HG03571 (cell line): ENCODE results near the gene CENPH.
"Not testable (repeated sequence)": the region's sequence is repeated elsewhere in the genome, so short reads cannot be mapped to it uniquely, and the experiment has no call there.

Experiments
- ATAC-seq: cut with Tn5 transposase; IDR thresholded peaks from one replicate; pipeline ENCODE4 v1.9.1; 2021; ENCODE audit not compliant: unreplicated experiment

CENPH gene

GRCh38 chr5:69206528-69207190 is 17.3 kb downstream of the CENPH start:
- ATAC-seq, result no peak

GRCh38 chr5:69209602-69210001 is 20.2 kb downstream of the CENPH start:
- no peak for ATAC-seq

GRCh38 chr5:69211200-69211599 is 21.8 kb downstream of the CENPH start:
- ATAC-seq, result no peak

GRCh38 chr5:69212022-69212421 is 22.6 kb downstream of the CENPH start:
- ATAC-seq, result no peak

DNA sequence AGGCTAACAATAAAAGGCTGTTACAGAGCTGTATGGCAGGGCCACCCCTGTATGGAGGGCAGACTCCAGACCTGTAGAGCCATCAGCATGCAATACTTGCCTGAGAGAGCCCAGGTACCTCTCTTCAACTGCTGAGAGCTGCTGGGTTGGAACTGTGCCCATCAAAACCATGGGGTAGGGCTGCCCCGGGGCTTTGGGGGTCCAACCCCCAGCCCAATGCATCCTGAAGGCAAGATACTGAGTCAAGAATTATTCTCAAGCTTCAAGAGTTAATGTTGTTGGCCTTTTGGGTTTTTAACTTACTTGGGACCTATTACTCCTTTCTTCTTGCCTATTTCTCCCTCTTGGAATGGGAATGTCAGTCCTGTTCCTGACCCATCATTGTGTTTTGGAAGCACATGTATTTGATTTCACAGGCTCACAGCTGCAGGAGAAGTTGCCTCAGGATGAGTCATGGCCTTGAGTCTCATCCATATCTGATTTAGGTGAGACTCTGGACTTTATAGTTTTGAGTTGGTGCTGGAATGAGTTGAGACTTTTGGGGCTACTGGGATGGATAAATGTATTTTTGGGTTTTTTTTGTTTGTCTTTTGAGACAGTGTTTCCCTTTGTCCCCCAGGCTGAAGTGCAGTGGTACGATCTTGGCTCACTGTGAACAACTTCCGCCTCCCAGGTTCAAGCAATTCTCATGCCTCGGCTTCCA is 24.3 kb downstream of the CENPH start:
- no peak for ATAC-seq

- ATAC-seq, result no peak
Measured at GRCh38 chr5:69217151-69217511, 27.7 kb downstream of the CENPH start.

DNA sequence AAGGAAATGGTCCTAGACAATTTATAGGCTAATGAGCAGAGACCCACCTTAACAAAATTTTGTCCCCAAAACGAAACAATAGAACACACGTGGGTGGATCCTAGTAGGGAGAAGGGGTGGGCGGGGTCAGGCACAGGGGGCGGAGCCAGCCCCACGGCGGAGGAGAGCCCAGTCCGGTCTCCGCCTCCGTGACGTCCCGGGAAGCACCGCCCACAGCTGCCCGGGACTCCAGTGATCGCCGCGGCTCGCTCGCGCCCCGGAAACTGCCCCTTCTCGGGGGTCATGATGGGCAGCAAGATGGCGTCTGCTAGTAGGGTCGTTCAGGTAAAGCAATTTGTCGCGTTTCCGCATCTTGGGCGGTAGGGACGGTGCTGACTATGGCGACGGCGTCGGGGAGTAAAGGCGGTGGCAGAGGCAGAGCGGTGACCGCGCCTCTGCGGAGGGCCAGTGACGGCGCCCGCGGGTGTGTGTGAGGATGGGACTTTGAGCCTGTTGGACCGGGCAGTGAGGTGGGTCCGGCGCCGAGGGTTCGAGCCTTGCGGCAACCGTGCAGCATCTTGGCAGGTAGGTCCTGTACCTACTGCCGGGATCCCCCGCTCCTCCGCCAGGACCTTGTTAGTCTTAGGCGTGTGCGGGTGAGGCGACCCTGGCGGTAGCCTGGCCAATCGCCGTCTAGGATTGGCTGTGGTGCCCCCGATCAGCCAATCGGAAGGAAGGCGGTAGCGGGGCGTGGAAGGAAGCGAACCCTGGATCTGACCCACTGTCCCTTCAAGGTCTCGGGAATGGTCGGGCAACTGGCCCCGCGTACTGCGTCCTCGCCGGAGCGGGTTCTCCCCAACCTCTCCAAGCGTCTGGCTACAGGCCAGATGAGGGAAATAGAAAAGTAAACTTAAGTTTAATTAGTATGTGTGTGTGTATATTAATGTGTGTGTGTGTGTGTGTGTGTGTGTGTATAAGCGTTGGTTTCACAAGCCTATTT is 28.5 kb downstream of the CENPH start:
- ATAC-seq, result peak; percentile 88

GRCh38 chr5:69219939-69220338 is 30.6 kb downstream of the CENPH start:
- ATAC-seq, result no peak

DNA sequence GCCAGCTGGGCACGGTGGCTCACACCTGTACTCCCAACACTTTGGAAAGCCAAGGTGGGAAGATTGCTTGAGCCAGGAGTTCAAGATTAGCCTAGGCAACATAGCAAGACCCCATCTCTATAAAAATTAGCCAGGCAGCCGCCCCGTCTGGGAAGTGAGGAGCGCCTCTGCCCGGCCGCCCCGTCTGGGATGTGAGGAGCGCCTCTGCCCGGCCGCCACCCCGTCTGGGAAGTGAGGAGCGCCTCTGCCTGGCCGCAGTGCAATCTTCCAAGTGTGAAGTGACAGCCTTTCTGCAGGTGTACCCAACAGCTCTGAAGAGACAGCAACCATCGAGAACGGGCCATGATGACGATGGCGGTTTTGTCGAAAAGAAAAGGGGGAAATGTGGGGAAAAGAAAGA is 31.0 kb downstream of the CENPH start:
- not testable (repeated sequence) for ATAC-seq

DNA sequence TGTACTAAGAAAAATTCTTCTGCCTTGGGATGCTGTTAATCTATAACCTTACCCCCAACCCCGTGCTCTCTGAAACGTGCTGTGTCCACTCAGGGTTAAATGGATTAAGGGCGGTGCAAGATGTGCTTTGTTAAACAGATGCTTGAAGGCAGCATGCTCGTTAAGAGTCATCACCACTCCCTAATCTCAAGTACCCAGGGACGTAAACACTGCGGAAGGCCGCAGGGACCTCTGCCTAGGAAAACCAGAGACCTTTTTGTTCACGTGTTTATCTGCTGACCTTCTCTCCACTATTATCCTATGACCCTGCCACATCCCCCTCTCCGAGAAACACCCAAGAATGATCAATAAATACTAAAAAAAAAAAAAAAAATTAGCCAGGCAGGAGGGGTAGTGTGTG is 31.4 kb downstream of the CENPH start:
- not testable (repeated sequence) for ATAC-seq

DNA sequence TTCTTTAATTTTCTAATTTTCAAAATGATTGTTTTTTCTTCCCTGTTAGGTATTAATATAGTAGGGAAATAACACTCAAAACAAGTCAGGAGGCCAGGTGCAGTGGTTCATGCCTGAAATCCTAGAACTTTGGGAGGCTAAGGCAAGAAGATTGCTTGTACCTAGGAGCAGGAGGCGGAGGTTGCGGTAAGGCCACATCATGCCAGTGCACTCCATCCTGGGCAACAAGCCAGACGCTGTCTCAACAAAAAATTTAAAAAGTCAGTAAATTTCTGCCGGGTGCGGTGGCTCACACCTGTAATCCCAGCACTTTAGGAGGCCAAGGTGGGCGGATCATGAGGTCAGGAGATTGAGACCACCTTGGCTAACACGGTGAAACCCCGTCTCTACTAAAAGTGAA is 35.1 kb downstream of the CENPH start:
- ATAC-seq, result no peak

DNA sequence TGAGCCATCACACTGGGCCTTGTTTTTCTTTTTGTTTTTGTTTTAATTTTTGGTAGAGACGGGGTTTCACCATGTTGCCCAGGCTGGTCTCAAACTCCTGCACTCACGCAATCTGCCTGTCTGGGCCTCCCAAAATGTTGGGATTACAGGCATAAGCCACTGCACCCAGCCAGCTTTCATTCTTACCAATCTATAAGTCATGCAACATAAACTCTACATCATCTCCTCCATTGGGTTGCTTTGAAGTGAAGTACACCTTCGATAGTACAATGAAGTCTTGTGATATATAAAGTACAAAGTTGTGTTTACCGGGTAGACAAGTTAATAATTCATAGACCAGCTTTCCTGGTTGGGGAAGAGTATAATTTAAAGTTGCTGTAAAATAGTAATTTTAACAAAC is 36.5 kb downstream of the CENPH start:
- no peak for ATAC-seq

DNA sequence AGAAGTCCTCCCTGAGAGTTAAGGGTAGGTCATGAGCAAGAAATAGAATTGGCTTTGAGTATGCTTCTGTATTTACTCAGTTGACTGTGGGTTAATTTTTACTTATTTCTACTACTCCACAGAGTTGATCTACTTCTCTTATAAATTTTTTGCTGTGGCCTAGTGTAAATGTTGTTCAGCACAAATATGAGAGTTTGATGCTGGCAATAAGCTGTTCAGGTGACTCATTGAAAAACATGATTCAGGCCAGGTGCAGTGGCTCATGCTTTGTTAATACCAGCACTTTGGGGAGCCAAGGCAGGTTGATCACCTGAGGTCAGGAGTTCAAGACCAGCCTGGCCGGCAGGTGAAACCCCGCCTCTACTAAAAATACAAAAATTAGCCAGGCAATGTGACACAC is 40.8 kb downstream of the CENPH start:
- no peak for ATAC-seq

DNA sequence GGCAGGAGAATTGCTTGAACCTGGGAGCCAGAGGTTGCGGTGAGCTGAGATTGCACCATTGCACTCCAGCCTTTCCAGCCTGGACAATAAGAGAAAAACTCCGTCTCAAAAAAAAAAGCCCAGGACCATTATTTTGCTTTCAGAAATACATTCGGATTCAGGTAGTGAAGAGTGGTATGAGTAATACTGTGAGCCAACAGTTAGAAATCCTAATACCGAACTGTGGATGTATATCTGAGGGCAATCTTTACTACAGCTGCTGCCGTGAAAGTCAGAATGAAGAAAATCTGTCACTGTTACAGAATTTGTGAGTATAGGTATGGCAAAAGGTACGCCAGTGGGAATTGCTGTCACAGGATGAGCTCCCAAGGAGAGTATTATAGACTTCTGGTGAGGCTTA is 41.9 kb downstream of the CENPH start:
- ATAC-seq, result no peak

DNA sequence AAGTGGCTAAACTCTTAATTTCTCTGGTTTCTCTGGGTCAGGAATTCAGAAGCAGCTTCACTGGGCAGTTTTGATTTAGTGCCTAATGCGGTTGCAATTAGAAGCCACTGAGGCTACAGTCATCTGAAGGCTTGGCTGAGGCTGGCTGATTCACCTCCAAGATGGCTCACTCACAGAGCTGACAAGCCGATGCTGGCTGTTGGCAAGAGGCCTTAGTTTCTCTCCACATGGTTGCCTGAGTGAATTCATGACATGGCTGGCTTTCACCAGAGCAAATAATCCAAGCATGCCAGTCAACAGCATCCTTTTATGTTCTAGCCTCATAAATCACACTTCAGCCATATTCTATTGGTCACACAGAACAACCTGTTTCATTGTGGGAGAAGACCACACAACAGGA is 42.5 kb downstream of the CENPH start:
- ATAC-seq, result no peak

DNA sequence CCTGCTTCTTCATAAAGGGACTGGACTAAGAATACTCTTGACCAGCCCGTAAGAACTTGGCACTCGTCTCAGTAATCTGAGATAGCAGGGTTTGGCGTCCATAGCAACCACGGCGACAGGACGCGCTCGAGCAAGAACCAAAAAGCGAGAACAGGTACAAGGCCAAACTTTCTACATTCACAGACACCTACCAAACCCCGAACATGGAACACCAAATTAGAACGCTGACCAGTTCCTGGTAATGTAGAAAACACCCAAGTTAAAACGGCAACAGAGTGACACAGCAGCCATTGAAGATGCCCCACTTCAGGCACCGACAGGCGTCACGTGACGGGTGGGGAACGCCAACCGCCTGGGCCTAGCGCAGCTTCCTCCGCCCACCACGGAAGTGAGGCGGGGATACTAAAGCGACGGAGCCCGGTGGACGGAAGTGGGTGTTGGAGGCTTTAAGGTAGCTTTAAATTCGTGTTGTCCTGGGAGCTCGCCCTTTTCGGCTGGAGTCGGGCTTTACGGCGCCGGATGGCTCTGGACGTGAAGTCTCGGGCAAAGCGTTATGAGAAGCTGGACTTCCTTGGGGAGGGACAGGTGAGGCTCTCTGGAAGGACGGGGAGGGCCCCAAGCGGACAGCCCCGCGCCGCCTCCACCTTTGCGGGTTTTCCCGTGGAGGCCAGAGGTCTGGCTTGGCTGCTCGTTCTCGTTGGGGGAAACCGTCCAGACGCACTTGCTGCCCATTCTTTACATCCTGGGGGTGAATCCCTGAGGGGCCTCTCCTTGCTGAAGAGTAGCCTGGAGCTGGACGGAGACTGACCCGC is 45.3 kb downstream of the CENPH start, which contains the start of gene CDK7:
Gene CDK7 (plus strand): TSS at position 430 of the 812 bp plus-strand sequence. CDS start 90 bp downstream, at position 520.
- ATAC-seq, result peak; percentile 97

GRCh38 chr5:69236733-69237132 is 47.4 kb downstream of the CENPH start:
- ATAC-seq, result not testable (repeated sequence)

- no peak for ATAC-seq
Measured at GRCh38 chr5:69237877-69238276, 48.5 kb downstream of the CENPH start.

GRCh38 chr5:69238760-69239251 is 49.4 kb downstream of the CENPH start:
- no peak for ATAC-seq

- ATAC-seq, result no peak
Measured at GRCh38 chr5:69242215-69242927, 53.0 kb downstream of the CENPH start.
